ENCODE results near the gene NNMT. TPM values are rescaled to one million over a fixed set of nuclear protein-coding genes. Genes with fewer than 3 reads are reported as not detected.

NNMT gene
- total RNA-seq, 1 donor from 2014 or later: 32.6 TPM

GRCh38 chr11:114263513-114264170 is 32.6 kb upstream of the NNMT start:
- intact Hi-C loops (cut with micrococcal nuclease): loop anchor here (2.0 kb wide), 2 partner anchors 269 to 367 kb away; no protein-coding TSS in a partner anchor
- peaks cover 41% of the 10 kb centered on the region for H3K4me1 ChIP-seq
- no peak for DNase-seq
- no peaks in the 10 kb centered on the region for H3K9me3 ChIP-seq (replicated peaks)
- H3K4me3 ChIP-seq: no peak overlapping the region
- no peaks in the 10 kb centered on the region for H3K36me3 ChIP-seq
- no peaks in the 10 kb centered on the region for H3K27me3 ChIP-seq (ENCODE audit: low read depth)
- no peak overlapping the region for H3K27ac ChIP-seq (replicated peaks)
- no peak for TF ChIP-seq CTCF (IDR thresholded peaks at IDR 0.05; ENCODE audit: borderline replicate concordance)

GRCh38 chr11:114264381-114264780 is 31.8 kb upstream of the NNMT start:
- TF ChIP-seq CTCF (IDR thresholded peaks at IDR 0.05; ENCODE audit: borderline replicate concordance): no peak
- Histone ChIP-seq H3K4me1 (peaks cover 38% of the 10 kb centered on the region), H3K9me3 (replicated peaks) (no peaks in the 10 kb centered on the region), H3K27ac (replicated peaks) (no peak overlapping the region), H3K36me3 (no peaks in the 10 kb centered on the region), H3K4me3 (no peak overlapping the region), H3K27me3 (ENCODE audit: low read depth) (no peaks in the 10 kb centered on the region)
- DNase-seq: no peak
- intact Hi-C loops (cut with micrococcal nuclease): no loop called here

- no peak for TF ChIP-seq CTCF (IDR thresholded peaks at IDR 0.05; ENCODE audit: borderline replicate concordance)
- Histone ChIP-seq H3K27me3 (ENCODE audit: low read depth) (no peaks in the 10 kb centered on the region), H3K9me3 (replicated peaks) (no peaks in the 10 kb centered on the region), H3K4me1 (peaks cover 29% of the 10 kb centered on the region), H3K36me3 (peaks cover 2% of the 10 kb centered on the region), H3K4me3 (no peak overlapping the region), H3K27ac (replicated peaks) (no peak overlapping the region)
- DNase-seq: no peak
- intact Hi-C loops (cut with micrococcal nuclease): no loop called here
These were observed 30.9 kb upstream of the NNMT start for GRCh38 chr11:114265122-114265878.

- Histone ChIP-seq H3K9me3 (replicated peaks) (no peaks in the 10 kb centered on the region), H3K4me3 (no peak overlapping the region), H3K4me1 (peaks cover 5% of the 10 kb centered on the region), H3K36me3 (peaks cover 6% of the 10 kb centered on the region), H3K27ac (replicated peaks) (no peak overlapping the region), H3K27me3 (ENCODE audit: low read depth) (peaks cover 11% of the 10 kb centered on the region)
- no peak for TF ChIP-seq CTCF (IDR thresholded peaks at IDR 0.05; ENCODE audit: borderline replicate concordance)
- no peak for DNase-seq
- intact Hi-C loops (cut with micrococcal nuclease): no loop called here
These were observed 26.7 kb upstream of the NNMT start for GRCh38 chr11:114269498-114269897.

GRCh38 chr11:114270531-114271270 is 25.5 kb upstream of the NNMT start:
- Histone ChIP-seq H3K36me3 (peaks cover 6% of the 10 kb centered on the region), H3K4me1 (peaks cover 12% of the 10 kb centered on the region), H3K9me3 (replicated peaks) (no peaks in the 10 kb centered on the region), H3K27me3 (ENCODE audit: low read depth) (peaks cover 11% of the 10 kb centered on the region), H3K4me3 (no peak overlapping the region), H3K27ac (replicated peaks) (no peak overlapping the region)
- no peak for DNase-seq
- no peak for TF ChIP-seq CTCF (IDR thresholded peaks at IDR 0.05; ENCODE audit: borderline replicate concordance)
- intact Hi-C loops (cut with micrococcal nuclease): no loop called here
